OCI-LY1 (cell line): ENCODE measurements around the gene GMEB1.

Experiments
- EZH2 ChIP-seq: fragments of 200-600 bp; sonication (generic), shearing (Covaris generic); IDR thresholded peaks from 2 replicates; pipeline ENCODE4 v1.8.0; 2017; ENCODE audit warnings: borderline replicate concordance, mixed run types, mild to moderate bottlenecking, antibody characterized with exemption, low read length, moderate library complexity, mixed read lengths
- TF ChIP-seq, protein P1 (sequence below): fragments of 200-600 bp; sonication (generic), shearing (Covaris generic); IDR thresholded peaks from 2 replicates; pipeline ENCODE4 v1.5.1; 2017; ENCODE audit warnings: mild to moderate bottlenecking, antibody characterized with exemption, low read length, moderate library complexity, mixed read lengths

DNA sequence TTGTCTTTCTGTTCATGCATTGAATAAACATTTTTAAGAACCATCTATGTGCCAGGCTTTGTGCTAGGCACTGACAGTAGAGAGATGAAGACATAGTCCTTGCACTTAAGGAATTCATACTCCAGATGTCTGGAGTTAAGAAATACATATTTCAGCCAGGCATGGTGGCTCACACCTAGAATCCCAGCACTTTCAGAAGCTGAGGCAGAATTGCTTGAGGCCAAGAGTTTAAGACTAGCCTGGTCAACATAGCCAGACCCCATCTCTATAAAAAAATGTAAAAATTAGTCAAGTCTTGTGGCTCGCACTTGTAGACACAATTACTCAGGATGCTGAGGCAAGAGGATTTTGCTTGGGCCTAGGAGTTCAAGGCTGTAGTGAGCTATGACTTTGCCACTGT is 49.6 kb downstream of the GMEB1 start:
- TF ChIP-seq, protein P1, sequence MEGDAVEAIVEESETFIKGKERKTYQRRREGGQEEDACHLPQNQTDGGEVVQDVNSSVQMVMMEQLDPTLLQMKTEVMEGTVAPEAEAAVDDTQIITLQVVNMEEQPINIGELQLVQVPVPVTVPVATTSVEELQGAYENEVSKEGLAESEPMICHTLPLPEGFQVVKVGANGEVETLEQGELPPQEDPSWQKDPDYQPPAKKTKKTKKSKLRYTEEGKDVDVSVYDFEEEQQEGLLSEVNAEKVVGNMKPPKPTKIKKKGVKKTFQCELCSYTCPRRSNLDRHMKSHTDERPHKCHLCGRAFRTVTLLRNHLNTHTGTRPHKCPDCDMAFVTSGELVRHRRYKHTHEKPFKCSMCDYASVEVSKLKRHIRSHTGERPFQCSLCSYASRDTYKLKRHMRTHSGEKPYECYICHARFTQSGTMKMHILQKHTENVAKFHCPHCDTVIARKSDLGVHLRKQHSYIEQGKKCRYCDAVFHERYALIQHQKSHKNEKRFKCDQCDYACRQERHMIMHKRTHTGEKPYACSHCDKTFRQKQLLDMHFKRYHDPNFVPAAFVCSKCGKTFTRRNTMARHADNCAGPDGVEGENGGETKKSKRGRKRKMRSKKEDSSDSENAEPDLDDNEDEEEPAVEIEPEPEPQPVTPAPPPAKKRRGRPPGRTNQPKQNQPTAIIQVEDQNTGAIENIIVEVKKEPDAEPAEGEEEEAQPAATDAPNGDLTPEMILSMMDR: no peak
- TF ChIP-seq EZH2: no peak
